Naive thymus-derived CD4-positive, alpha-beta T cell (primary cell): ENCODE measurements around the gene OR6C68. TPM values are rescaled to one million over a fixed set of nuclear protein-coding genes. Genes with fewer than 3 reads are reported as not detected.
"Not testable (repeated sequence)": the region's sequence is repeated elsewhere in the genome, so short reads cannot be mapped to it uniquely, and the experiment has no call there.

Experiments used
- ATAC-seq: fragments of 150-1000 bp; cut with Tn5 transposase; 2 replicates; pipeline ENCODE4 v1.10.0; 2021; ENCODE audit warnings: mild to moderate bottlenecking, moderate library complexity
- CTCF ChIA-PET: fragments of 350-600 bp; sonication (Branson Sonifier 250); formaldehyde crosslinking; loops from one replicate; lab custom pipeline; 2021; ENCODE audit warnings: antibody characterized with exemption; lab: Charles Lee
- POLR2A ChIA-PET: fragments of 350-600 bp; sonication (Branson Sonifier 250); formaldehyde crosslinking; loops from one replicate; lab custom pipeline; 2021; ENCODE audit warnings: antibody characterized with exemption, inconsistent platforms; lab: Charles Lee
- DNase-seq, 9 donors: peaks; one replicate each; pipeline versions ENCODE4 v3.0.0 to v3.0.0-alpha.2; 2020 to 2022; ENCODE audit warnings: mixed read lengths in 1 of 9
- H3K27ac ChIP-seq: one replicate; pipeline ENCODE4 v1.7.0; 2013; ENCODE audit warnings: mild to moderate bottlenecking, low read depth, low read length, moderate library complexity
- H3K27me3 ChIP-seq, 2 donors: one replicate each; pipeline ENCODE4 v1.7.0; 2013; ENCODE audit warnings: low read length in 2 of 2, mild to moderate bottlenecking in 2 of 2, moderate library complexity in 2 of 2; ENCODE audit not compliant: control insufficient read depth in 2 of 2, insufficient read depth in 2 of 2
- H3K36me3 ChIP-seq, 3 experiments: 1 replicate in 2 of 3; 2 replicates in 1 of 3; pipeline ENCODE4 v1.7.0; 2013; ENCODE audit warnings: low read length in 3 of 3, mild to moderate bottlenecking in 3 of 3, moderate library complexity in 1 of 3; ENCODE audit not compliant: insufficient read depth in 3 of 3, control insufficient read depth in 2 of 3
- H3K4me1 ChIP-seq, 2 donors: one replicate each; pipeline ENCODE4 v1.7.0; 2013; ENCODE audit warnings: low read length in 2 of 2, mild to moderate bottlenecking in 2 of 2, moderate library complexity in 1 of 2; ENCODE audit not compliant: control insufficient read depth in 2 of 2, insufficient read depth in 2 of 2
- H3K4me3 ChIP-seq: 2 replicates; pipeline ENCODE4 v1.7.0; 2013; ENCODE audit warnings: mild to moderate bottlenecking, low read length
- H3K9me3 ChIP-seq, 3 experiments: 1 replicate in 2 of 3; 2 replicates in 1 of 3; pipeline ENCODE4 v1.7.0; 2013; ENCODE audit warnings: low read length in 3 of 3; ENCODE audit not compliant: control insufficient read depth in 2 of 3
- H3K27ac Mint-ChIP-seq, 9 donors: one replicate each; pipeline ENCODE4 v1.8.0; 2020 to 2022; ENCODE audit warnings: mixed read lengths in 9 of 9, mild to moderate bottlenecking in 8 of 9, moderate library complexity in 5 of 9, inconsistent platforms in 2 of 9
- H3K27me3 Mint-ChIP-seq, 5 donors: one replicate each; pipeline ENCODE4 v1.8.0; 2021 to 2022; ENCODE audit warnings: mixed read lengths in 5 of 5, mild to moderate bottlenecking in 1 of 5
- H3K36me3 Mint-ChIP-seq, 5 donors: one replicate each; pipeline ENCODE4 v1.8.0; 2020 to 2022; ENCODE audit warnings: mixed read lengths in 5 of 5, mild to moderate bottlenecking in 3 of 5, inconsistent platforms in 1 of 5
- H3K4me1 Mint-ChIP-seq, 7 donors: one replicate each; pipeline ENCODE4 v1.8.0; 2020 to 2022; ENCODE audit warnings: mixed read lengths in 7 of 7, mild to moderate bottlenecking in 3 of 7, inconsistent platforms in 1 of 7
- H3K4me3 Mint-ChIP-seq, 10 donors: one replicate each; pipeline ENCODE4 v1.8.0; 2020 to 2022; ENCODE audit warnings: mild to moderate bottlenecking in 10 of 10, mixed read lengths in 10 of 10, moderate library complexity in 6 of 10, inconsistent platforms in 2 of 10
- H3K9me3 Mint-ChIP-seq, 11 donors: one replicate each; pipeline ENCODE4 v1.8.0; 2020 to 2022; ENCODE audit warnings: mixed read lengths in 11 of 11, mild to moderate bottlenecking in 4 of 11, inconsistent platforms in 1 of 11, moderate library complexity in 1 of 11
- intact Hi-C, 2 donors: fragments of 100-400 bp; cut with micrococcal nuclease; formaldehyde crosslinking; loops; one replicate each; pipeline ENCODE4 v1.15.1; 2023
- polyA plus RNA-seq, 2 donors: library from polyadenylated mRNA; unstranded; fragments of 300-500 nt; fragmentation: Illumina TruSeq; gene quantifications; one replicate each; pipeline ENCODE4 v1.2.3, GENCODE V29; 2021
- total RNA-seq, 6 experiments: library from RNA in 5 of 6; stranded (reverse) in 5 of 6; gene quantifications; 1 replicate in 5 of 6; 2 replicates in 1 of 6; pipeline ENCODE4 v1.2.3 and lab custom pipeline; 2021 to 2026

Gene OR6C68
- total and polyA plus RNA-seq, 7 experiments from 2014 or later = not detected

DNA sequence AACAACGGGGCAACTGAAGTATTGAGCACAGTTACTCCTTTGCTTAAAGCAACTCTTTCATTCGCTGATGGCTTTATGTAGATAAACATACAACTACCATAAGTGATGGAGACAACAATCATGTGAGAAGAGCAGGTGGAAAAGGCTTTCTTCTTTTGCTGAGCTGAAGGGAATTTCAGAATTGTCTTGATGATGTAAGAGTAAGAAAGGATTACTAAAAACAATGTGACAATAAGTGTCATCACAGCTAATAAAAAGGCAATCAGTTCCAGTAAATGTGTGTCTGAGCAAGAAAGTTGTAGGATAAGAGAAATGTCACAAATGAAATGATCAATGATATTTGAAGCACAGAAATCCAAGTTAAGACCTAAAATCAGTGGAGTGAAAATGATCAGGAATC, 22.9 kb upstream of the OR6C68 start:
- no peak overlapping the region for H3K4me3 ChIP-seq
- DNase-seq = no peak
- Mint-ChIP-seq H3K27me3 (peaks cover 18 to 35% (median 22%) of the 10 kb centered on the region in 5 donors), H3K4me3 (no peak overlapping the region), H3K36me3 (no peaks in the 10 kb centered on the region), H3K9me3 (peaks cover 0 to 5% (median 3%) of the 10 kb centered on the region in 11 donors), H3K4me1 (no peaks in the 10 kb centered on the region), H3K27ac (no peak overlapping the region)
- POLR2A ChIA-PET = no interaction called here
- no peaks in the 10 kb centered on the region for H3K9me3 ChIP-seq
- CTCF ChIA-PET = interaction anchor here (0.8 kb wide), 1 partner anchor 76 kb away, joined by 4 read pairs; no protein-coding TSS in a partner anchor
- intact Hi-C loops = no loop called here
- no peaks in the 10 kb centered on the region for H3K4me1 ChIP-seq
- no peak overlapping the region for H3K27ac ChIP-seq
- H3K27me3 ChIP-seq = no peaks in the 10 kb centered on the region
- ATAC-seq = no peak
- H3K36me3 ChIP-seq = no peaks in the 10 kb centered on the region

DNA sequence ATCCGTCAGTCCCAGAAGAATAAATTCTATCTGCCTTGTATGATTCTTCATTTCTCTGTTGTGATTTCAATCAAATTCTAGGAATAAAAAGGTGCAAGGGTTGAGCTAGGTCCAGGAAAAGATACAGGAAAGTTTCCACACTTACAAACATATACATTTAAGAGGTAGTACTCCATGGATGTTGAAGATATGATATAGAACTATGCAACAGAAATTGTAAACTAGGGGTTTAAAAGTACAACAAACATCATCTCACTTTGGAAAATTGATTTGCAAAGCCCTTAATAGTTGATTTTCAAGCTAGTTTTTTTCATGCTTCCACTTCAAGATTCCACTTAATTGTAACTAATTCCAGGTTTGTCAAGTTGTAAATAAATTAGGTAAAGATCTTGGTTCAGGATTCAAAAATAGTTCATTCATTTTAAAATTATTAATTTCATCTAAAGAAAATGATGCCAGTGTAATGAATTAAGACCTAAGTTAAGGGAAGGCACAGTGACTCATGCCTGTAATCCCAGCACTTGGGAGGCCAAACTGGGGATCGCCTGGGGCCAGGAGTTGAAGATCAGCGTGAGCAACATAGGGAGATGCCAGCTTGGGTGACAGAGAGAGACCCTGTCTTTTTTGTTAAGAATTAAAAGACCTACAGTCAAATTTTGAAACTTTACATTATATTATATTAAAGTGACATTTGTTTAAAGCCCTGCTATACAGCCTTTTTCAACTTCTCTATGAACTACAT, 21.9 kb upstream of the OR6C68 start, which contains the start of gene OR6C70:
Gene OR6C70 (minus strand): TSS at position 51 of the 742 bp plus-strand sequence. CDS start 0 bp downstream, at position 51.
- ATAC-seq (no peak), DNase-seq (no peak)
- peaks cover 0 to 3% (median 0%) of the 10 kb centered on the region in 11 donors for H3K9me3 Mint-ChIP-seq
- H3K36me3 ChIP-seq = no peaks in the 10 kb centered on the region
- H3K4me3 Mint-ChIP-seq = no peak within 1 kb of the TSS
- peaks cover 18 to 35% (median 21%) of the 10 kb centered on the region in 5 donors for H3K27me3 Mint-ChIP-seq
- no peak within 1 kb of the TSS for H3K4me3 ChIP-seq
- CTCF ChIA-PET = no interaction called here
- no peaks in the 10 kb centered on the region for H3K27me3 ChIP-seq
- H3K36me3 Mint-ChIP-seq = no peaks in the 10 kb centered on the region
- no peaks in the 10 kb centered on the region for H3K9me3 ChIP-seq
- H3K27ac Mint-ChIP-seq = no peak within 1 kb of the TSS
- H3K4me1 ChIP-seq = no peaks in the 10 kb centered on the region
- no peak within 1 kb of the TSS for H3K27ac ChIP-seq
- intact Hi-C loops = no loop called here
- no peaks in the 10 kb centered on the region for H3K4me1 Mint-ChIP-seq
- POLR2A ChIA-PET = no interaction called here

DNA sequence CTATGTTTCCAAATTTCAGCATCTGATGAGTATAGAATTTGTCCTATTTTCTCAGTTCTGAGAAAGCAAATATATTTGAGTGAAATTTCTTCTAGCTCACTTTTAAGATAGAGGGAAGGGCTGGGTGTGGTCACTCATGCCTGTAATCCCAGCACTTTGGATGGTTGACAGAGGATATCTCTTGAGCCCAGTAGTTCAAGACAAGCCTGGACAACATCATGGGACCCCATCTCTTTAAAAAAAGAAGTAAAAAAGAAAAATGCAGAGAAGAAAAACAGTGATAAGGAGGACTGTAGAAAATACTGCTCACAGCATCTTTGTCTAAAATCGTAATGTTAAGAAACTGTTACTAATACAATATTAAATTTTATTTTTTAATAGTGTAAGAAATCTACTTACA, 19.9 kb upstream of the OR6C68 start:
- no peak for DNase-seq
- no peaks in the 10 kb centered on the region for H3K27me3 ChIP-seq
- Mint-ChIP-seq H3K9me3 (peaks cover 0 to 3% (median 0%) of the 10 kb centered on the region in 11 donors), H3K27me3 (peaks cover 16 to 37% (median 21%) of the 10 kb centered on the region in 5 donors), H3K27ac (no peak overlapping the region), H3K36me3 (no peaks in the 10 kb centered on the region), H3K4me1 (no peaks in the 10 kb centered on the region), H3K4me3 (no peak overlapping the region)
- no peaks in the 10 kb centered on the region for H3K4me1 ChIP-seq
- no peaks in the 10 kb centered on the region for H3K36me3 ChIP-seq
- H3K4me3 ChIP-seq = no peak overlapping the region
- H3K9me3 ChIP-seq = no peaks in the 10 kb centered on the region
- no peak overlapping the region for H3K27ac ChIP-seq
- intact Hi-C loops = no loop called here
- POLR2A ChIA-PET = no interaction called here
- no peak for ATAC-seq
- CTCF ChIA-PET = no interaction called here

DNA sequence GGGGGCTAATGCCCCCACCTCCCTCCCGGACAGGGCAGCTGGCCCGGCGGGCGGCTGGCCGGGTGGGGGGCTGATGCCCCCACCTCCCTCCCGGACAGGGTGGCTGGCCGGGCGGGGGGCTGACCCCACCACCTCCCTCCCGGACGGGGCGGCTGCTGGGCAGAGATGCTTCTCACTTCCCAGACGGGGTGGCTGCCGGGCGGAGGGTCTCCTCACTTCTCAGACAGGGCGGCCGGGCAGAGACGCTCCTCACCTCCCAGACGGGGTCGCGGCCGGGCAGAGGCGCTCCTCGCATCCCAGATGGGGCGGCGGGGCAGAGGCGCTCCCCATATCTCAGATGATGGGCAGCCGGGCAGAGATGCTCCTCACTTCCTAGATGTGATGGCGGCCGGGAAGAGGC, 13.0 kb upstream of the OR6C68 start:
- H3K36me3 Mint-ChIP-seq = not testable (repeated sequence)

DNA sequence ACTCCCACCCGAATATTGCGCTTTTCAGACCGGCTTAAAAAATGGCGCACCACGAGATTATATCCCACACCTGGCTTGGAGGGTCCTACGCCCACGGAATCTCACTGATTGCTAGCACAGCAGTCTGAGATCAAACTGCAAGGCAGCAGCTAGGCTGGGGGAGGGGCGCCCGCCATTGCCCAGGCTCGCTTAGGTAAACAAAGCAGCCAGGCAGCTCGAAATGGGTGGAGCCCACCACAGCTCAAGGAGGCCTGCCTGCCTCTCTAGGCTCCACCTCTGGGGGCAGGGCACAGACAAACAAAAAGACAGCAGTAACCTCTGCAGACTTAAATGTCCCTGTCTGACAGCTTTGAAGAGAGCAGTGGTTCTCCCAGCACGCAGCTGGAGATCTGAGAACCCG, 7.9 kb upstream of the OR6C68 start:
- H3K36me3 ChIP-seq, DNase-seq, H3K4me3 Mint-ChIP-seq, H3K4me3 ChIP-seq, ATAC-seq, H3K9me3 ChIP-seq, H3K27ac ChIP-seq, H3K4me1 Mint-ChIP-seq, H3K4me1 ChIP-seq, CTCF ChIA-PET, H3K27me3 ChIP-seq, intact Hi-C loops, POLR2A ChIA-PET, H3K36me3 Mint-ChIP-seq, H3K9me3 Mint-ChIP-seq, H3K27ac Mint-ChIP-seq: not testable (repeated sequence)
- peaks cover 0 to 36% (median 28%) of the 10 kb centered on the region in 5 donors for H3K27me3 Mint-ChIP-seq

More for the DNA sequence above, 13.0 kb upstream of the OR6C68 start:
- H3K27me3 ChIP-seq, H3K36me3 ChIP-seq, H3K4me3 ChIP-seq, H3K4me3 Mint-ChIP-seq, CTCF ChIA-PET, intact Hi-C loops, H3K9me3 Mint-ChIP-seq, H3K27ac Mint-ChIP-seq, H3K9me3 ChIP-seq, DNase-seq, H3K4me1 ChIP-seq, H3K27ac ChIP-seq, ATAC-seq, POLR2A ChIA-PET, H3K4me1 Mint-ChIP-seq: not testable (repeated sequence)
- H3K27me3 Mint-ChIP-seq = peaks cover 2 to 53% (median 39%) of the 10 kb centered on the region in 5 donors

DNA sequence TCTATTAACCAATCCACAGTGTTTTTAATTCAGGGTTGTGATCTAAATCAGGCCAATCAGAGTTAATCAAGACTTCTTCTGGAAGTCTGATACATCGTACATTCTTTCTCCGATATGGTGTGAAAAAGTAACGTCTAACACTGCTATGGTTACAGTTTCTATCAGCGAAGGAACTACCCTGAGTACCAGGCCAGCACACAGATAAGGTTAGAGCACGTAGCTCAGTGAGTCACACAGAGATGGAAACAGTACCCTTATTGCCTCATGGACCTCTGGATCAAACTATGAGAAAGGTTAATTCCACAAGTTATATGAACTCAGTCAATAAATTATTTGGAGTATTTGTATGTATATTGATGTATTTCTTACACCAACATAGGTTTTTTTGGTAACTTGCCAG, 3.3 kb downstream of the OR6C68 start:
- DNase-seq = no peak
- ATAC-seq = no peak
- H3K9me3 Mint-ChIP-seq = no peaks in the 10 kb centered on the region
- no peaks in the 10 kb centered on the region for H3K4me1 ChIP-seq
- H3K36me3 Mint-ChIP-seq = no peaks in the 10 kb centered on the region
- intact Hi-C loops = no loop called here
- no peaks in the 10 kb centered on the region for H3K27me3 ChIP-seq
- H3K27ac Mint-ChIP-seq = no peak overlapping the region
- no peaks in the 10 kb centered on the region for H3K9me3 ChIP-seq
- no peaks in the 10 kb centered on the region for H3K36me3 ChIP-seq
- POLR2A ChIA-PET = no interaction called here
- CTCF ChIA-PET = no interaction called here
- no peak overlapping the region for H3K4me3 Mint-ChIP-seq
- no peaks in the 10 kb centered on the region for H3K4me1 Mint-ChIP-seq
- no peak overlapping the region for H3K27ac ChIP-seq
- peaks cover 0 to 31% (median 18%) of the 10 kb centered on the region in 5 donors for H3K27me3 Mint-ChIP-seq
- H3K4me3 ChIP-seq = no peak overlapping the region

DNA sequence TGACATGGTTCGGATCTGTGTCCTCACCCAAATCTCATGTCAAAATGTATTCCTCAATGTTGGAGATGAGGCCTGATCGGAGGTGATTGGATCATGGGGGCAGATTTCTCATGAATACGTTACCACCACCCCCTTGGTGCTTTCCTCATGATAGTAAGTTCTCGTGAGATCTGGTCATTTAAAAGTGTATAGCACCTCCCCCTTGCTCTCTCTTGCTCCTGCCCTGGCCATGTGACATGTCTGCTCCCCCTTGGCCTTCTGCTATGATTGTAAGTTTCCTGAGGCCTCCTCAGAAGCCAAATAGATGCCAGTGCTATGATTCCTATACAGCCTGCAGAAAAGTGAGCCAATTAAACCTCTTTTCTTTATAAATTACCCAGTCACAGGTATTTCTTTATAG, 7.1 kb downstream of the OR6C68 start:
- ChIA-PET POLR2A (no interaction called here), CTCF (no interaction called here)
- Histone ChIP-seq H3K9me3 (no peaks in the 10 kb centered on the region), H3K4me3 (no peak overlapping the region), H3K27ac (no peak overlapping the region), H3K36me3 (no peaks in the 10 kb centered on the region), H3K27me3 (no peaks in the 10 kb centered on the region), H3K4me1 (no peaks in the 10 kb centered on the region)
- intact Hi-C loops = no loop called here
- H3K4me3 Mint-ChIP-seq = no peak overlapping the region
- ATAC-seq (no peak), DNase-seq (no peak)
- no peaks in the 10 kb centered on the region for H3K4me1 Mint-ChIP-seq
- H3K9me3 Mint-ChIP-seq = peaks cover 0 to 1% (median 0%) of the 10 kb centered on the region in 11 donors
- no peaks in the 10 kb centered on the region for H3K36me3 Mint-ChIP-seq
- peaks cover 0 to 39% (median 9%) of the 10 kb centered on the region in 5 donors for H3K27me3 Mint-ChIP-seq
- no peak overlapping the region for H3K27ac Mint-ChIP-seq
